GM12878 (cell line): ENCODE measurements around the gene RTP3. TPM values are rescaled to one million over a fixed set of nuclear protein-coding genes. Genes with fewer than 3 reads are reported as not detected.

Experiments
- ATAC-seq: fragments of 200-7000 bp; cut with Tn5 transposase; 3 replicates; pipeline ENCODE4 v1.9.1; 2020; ENCODE audit warnings: mild to moderate bottlenecking, moderate library complexity
- BruUV-seq: library from RNA; stranded (reverse); fragments of 400-500 nt; replicated peaks from 2 replicates; lab custom pipeline; 2021; lab: Mats Ljungman, UMichigan
- CTCF ChIA-PET: fragments of 300-600 bp; sonication (Branson Sonifier 250); formaldehyde crosslinking; extraction: SDS; loops from one replicate; lab custom pipeline; 2021; ENCODE audit warnings: inconsistent platforms; lab: Yijun Ruan, JAX
- POLR2A ChIA-PET: fragments of 350-600 bp; formaldehyde crosslinking; extraction: SDS; loops from one replicate; lab custom pipeline; 2021; ENCODE audit warnings: inconsistent platforms; lab: Charles Lee
- RAD21 ChIA-PET: fragments of 300-600 bp; sonication (Branson Sonifier 250); formaldehyde crosslinking; loops from one replicate; lab custom pipeline; 2023; ENCODE audit warnings: antibody characterized with exemption; ENCODE audit not compliant: unreplicated experiment; lab: Charles Lee
- SMC1A ChIA-PET: fragments of 300-600 bp; sonication (Branson Sonifier 250); formaldehyde crosslinking; loops from one replicate; lab custom pipeline; 2023; ENCODE audit not compliant: unreplicated experiment, uncharacterized antibody; lab: Charles Lee
- DNase-seq: peaks from one replicate; pipeline ENCODE4 v3.0.0-alpha.2; 2011; ENCODE audit warnings: low read depth, low spot score
- FAIRE-seq: peaks from 3 replicates; lab custom pipeline; 2011; peaks lifted over from hg19 to GRCh38; lab: Jason Lieb, UNC
- H2AFZ ChIP-seq: 2 replicates; pipeline ENCODE4 v1.6.0; 2011; ENCODE audit warnings: low read depth, low read length, control low read depth; ENCODE audit not compliant: control insufficient read depth
- H3K27ac ChIP-seq: 2 replicates; pipeline ENCODE4 v1.5.1; 2011; ENCODE audit warnings: control low read depth; ENCODE audit not compliant: control insufficient read depth, insufficient read depth
- H3K27me3 ChIP-seq, 2 experiments: replicated peaks in 1 of 2; 2 replicates each; pipeline versions ENCODE4 v1.6.0 to v1.6.1; 2011; ENCODE audit warnings: low read length in 1 of 2; ENCODE audit not compliant: control insufficient read depth in 2 of 2, insufficient read depth in 2 of 2
- H3K36me3 ChIP-seq, 2 experiments: 2 replicates each; pipeline ENCODE4 v1.5.1; 2011; ENCODE audit warnings: low read length in 1 of 2; ENCODE audit not compliant: control insufficient read depth in 2 of 2, insufficient read depth in 2 of 2
- H3K4me1 ChIP-seq: 2 replicates; pipeline ENCODE4 v1.6.1; 2011; ENCODE audit warnings: mild to moderate bottlenecking, low read length, moderate library complexity, mixed read lengths; ENCODE audit not compliant: control insufficient read depth, insufficient read depth
- H3K4me2 ChIP-seq: 2 replicates; pipeline ENCODE4 v1.6.0; 2011; ENCODE audit warnings: control low read depth; ENCODE audit not compliant: control insufficient read depth, insufficient read depth
- H3K4me3 ChIP-seq: fragments of 200-600 bp; sonication (generic); 2 replicates; pipeline ENCODE4 v1.5.1; 2016
- H3K79me2 ChIP-seq: 2 replicates; pipeline ENCODE4 v1.6.0; 2011; ENCODE audit warnings: low read length; ENCODE audit not compliant: control insufficient read depth, insufficient read depth
- H3K9ac ChIP-seq: 2 replicates; pipeline ENCODE4 v1.8.0; 2011; ENCODE audit warnings: low read length, control low read depth, mixed read lengths; ENCODE audit not compliant: control insufficient read depth, insufficient read depth
- H3K9me3 ChIP-seq: replicated peaks from 3 replicates; pipeline ENCODE4 v1.5.1; 2011; ENCODE audit warnings: mild to moderate bottlenecking, low read length; ENCODE audit not compliant: control insufficient read depth, insufficient read depth
- H4K20me1 ChIP-seq: 2 replicates; pipeline ENCODE4 v1.6.0; 2011; ENCODE audit not compliant: control insufficient read depth, insufficient read depth
- ASH2L ChIP-seq: fragments of 300-600, 200-600 bp; sonication (generic); IDR thresholded peaks from 2 replicates; pipeline ENCODE4 v1.6.1; 2017; ENCODE audit warnings: low read depth, mild to moderate bottlenecking, borderline replicate concordance
- ATF2 ChIP-seq: IDR thresholded peaks from 2 replicates; pipeline ENCODE4 v1.6.1; 2012; ENCODE audit warnings: low read length, inconsistent platforms
- CEBPZ ChIP-seq: fragments of 150-350 bp; IDR thresholded peaks from 2 replicates; pipeline ENCODE4 v1.6.1; 2016; ENCODE audit warnings: low read depth, low read length
- ETV6 ChIP-seq, 2 experiments: fragments of 450-650 bp in 1 of 2; IDR thresholded peaks in 1 of 2; conservative IDR thresholded peaks in 1 of 2; 2 replicates each; pipeline ENCODE4 v1.6.1; 2014; ENCODE audit warnings: antibody characterized with exemption in 1 of 2, borderline replicate concordance in 1 of 2, low read depth in 1 of 2, mild to moderate bottlenecking in 1 of 2, moderate library complexity in 1 of 2
- FOS ChIP-seq: IDR thresholded peaks from 3 replicates; pipeline ENCODE4 v1.6.1; 2011; ENCODE audit warnings: borderline replicate concordance; ENCODE audit not compliant: insufficient read length; ENCODE audit errors: extremely low read depth
- HDGF ChIP-seq: fragments of 450-650 bp; IDR thresholded peaks from 2 replicates; pipeline ENCODE4 v1.6.1; 2016; ENCODE audit warnings: antibody characterized with exemption
- HSF1 ChIP-seq: fragments of 150-350 bp; IDR thresholded peaks from 2 replicates; pipeline ENCODE4 v1.6.1; 2014; ENCODE audit warnings: mild to moderate bottlenecking, low read depth, low read length
- NFIC ChIP-seq: IDR thresholded peaks from 2 replicates; pipeline ENCODE4 v1.6.1; 2012; ENCODE audit warnings: low read depth, mild to moderate bottlenecking, inconsistent platforms, low read length, moderate library complexity
- PBX3 ChIP-seq: IDR thresholded peaks from 2 replicates; pipeline ENCODE4 v1.6.1; 2011; ENCODE audit warnings: mild to moderate bottlenecking, low read depth, low read length, moderate library complexity; ENCODE audit not compliant: insufficient replicate concordance
- POU2F2 ChIP-seq: IDR thresholded peaks from 3 replicates; pipeline ENCODE4 v1.6.1; 2011; ENCODE audit warnings: low read depth, mild to moderate bottlenecking, low read length, borderline replicate concordance
- REST ChIP-seq: IDR thresholded peaks from 2 replicates; pipeline ENCODE4 v1.6.1; 2012; ENCODE audit warnings: mild to moderate bottlenecking, low read depth, low read length
- ZSCAN29 ChIP-seq: fragments of 450-650 bp; IDR thresholded peaks from 2 replicates; pipeline ENCODE4 v1.6.1; 2017; ENCODE audit warnings: mild to moderate bottlenecking, moderate library complexity
- WGBS: methylation state at CpG from one replicate; pipeline ENCODE4 v1.1.6; 2016; ENCODE audit warnings: low lambda C conversion rate; ENCODE audit not compliant: insufficient replicate concordance, insufficient coverage; ENCODE audit errors: missing lambda C conversion rate; 5-methylcytosine and 5-hydroxymethylcytosine counted together
- in situ Hi-C: fragments of 300-500 bp; cut with MboI; formaldehyde crosslinking; loops from 9 replicates; pipeline ENCODE4 v1.14.3; 2018; ENCODE audit warnings: mixed read lengths
- intact Hi-C: fragments of 100-400 bp; cut with micrococcal nuclease; formaldehyde crosslinking; loops from one replicate; pipeline ENCODE4 v1.14.2; 2022; ENCODE audit not compliant: unreplicated experiment
- polyA plus RNA-seq, 11 experiments: library from polyadenylated mRNA; depleted of rRNA in 4 of 11; unstranded in 6 of 11; stranded (reverse) in 5 of 11; fragments of >200 nt; fragmentation: Nextera tagmentation in 4 of 11; fragmentation: Illumina TruSeq in 1 of 11; extraction: Ambion mirVana in 4 of 11; extraction: Trizol in 1 of 11; gene quantifications; 1 replicate in 1 of 11; 2 replicates in 10 of 11; pipeline versions ENCODE4 v1.2.1 to v1.2.3, GENCODE V29; 2011 to 2016; ENCODE audit warnings: inconsistent platforms in 2 of 11, missing spikeins in 2 of 11, low read depth in 1 of 11
- total RNA-seq, 4 experiments: library from RNA; depleted of rRNA in 3 of 4; stranded (reverse); fragments of >200 nt in 3 of 4; fragmentation: Illumina TruSeq in 1 of 4; extraction: Trizol in 1 of 4; gene quantifications; 2 replicates each; pipeline versions ENCODE4 v1.2.1 to v1.2.3, GENCODE V29; 2013 to 2021

The RTP3 gene
- total and polyA plus RNA-seq, 10 of the 15 experiments (the other 5 are each of a cell fraction or from before 2014, with no cell fraction given), result 0.06 TPM; not detected in 9

GRCh38 chr3:46542801-46543201 lies 45.0 kb downstream of the RTP3 start:
- FAIRE-seq, result no peak
- intact Hi-C loops (no loop called here), in situ Hi-C loops (no loop called here)
- H3K27ac ChIP-seq, result no peak overlapping the region
- no peak overlapping the region for H3K4me3 ChIP-seq
- BruUV-seq, result no TSS peak
- H3K4me2 ChIP-seq, result no peak overlapping the region
- peaks cover 1% of the 10 kb centered on the region; the same call in 2 of the 3 replicates for H3K9me3 ChIP-seq
- H3K4me1 ChIP-seq, result peaks cover 30% of the 10 kb centered on the region
- H3K36me3 ChIP-seq, result no peaks in the 10 kb centered on the region
- 79% methylated on average over 5 of the region's 5 CpGs for WGBS
- ChIA-PET RAD21 (interaction anchor here (1.3 kb wide), 1 partner anchor 54 kb away, joined by 4 read pairs; no protein-coding TSS in a partner anchor), POLR2A (interaction anchor here (0.7 kb wide), 1 partner anchor 220 kb away, joined by 3 read pairs; no protein-coding TSS in a partner anchor), CTCF (interaction anchor here (0.5 to 1.7 kb wide), 5 partner anchors 19 to 341 kb away, joined by 3 to 5 read pairs (median 4); no protein-coding TSS in a partner anchor), SMC1A (interaction anchor here (0.8 to 1.7 kb wide), 5 partner anchors 11 to 87 kb away, joined by 3 to 8 read pairs (median 4); no protein-coding TSS in a partner anchor)
- ATAC-seq, result no peak
- H3K9ac ChIP-seq, result no peak overlapping the region
- DNase-seq, result no peak
- no peaks in the 10 kb centered on the region for H4K20me1 ChIP-seq
- no peaks in the 10 kb centered on the region for H3K79me2 ChIP-seq
- no peak overlapping the region for H2AFZ ChIP-seq
- no peaks in the 10 kb centered on the region for H3K27me3 ChIP-seq
- no peak for TF ChIP-seq HDGF
- no peak for TF ChIP-seq PBX3
- no peak for TF ChIP-seq ETV6 (conservative IDR thresholded peaks at IDR 0.05 in 1 of 2, IDR thresholded peaks at IDR 0.05 in 1 of 2; ENCODE audit: borderline replicate concordance in 1 of 2, low read depth in 1 of 2)
- no peak for TF ChIP-seq REST
- TF ChIP-seq ASH2L, result no peak
- no peak for TF ChIP-seq ATF2
- TF ChIP-seq HSF1, result no peak
- TF ChIP-seq NFIC, result no peak
- TF ChIP-seq POU2F2, result no peak
- no peak for TF ChIP-seq FOS
- no peak for TF ChIP-seq ZSCAN29
- TF ChIP-seq CEBPZ, result no peak
